Stimulated activated naive CD8-positive, alpha-beta T cell treated with anti-CD3 and anti-CD28 coated beads, Interleukin-15, amount 100 ng/mL, for 72 hours (primary cell): ENCODE results near the gene NKAIN2.

Experiments used
- ATAC-seq: fragments of 150-1000 bp; cut with Tn5 transposase; 2 replicates; pipeline ENCODE4 v1.10.0; 2021; ENCODE audit warnings: mild to moderate bottlenecking, moderate library complexity
- DNase-seq, 2 donors: peaks; one replicate each; pipeline ENCODE4 v3.0.0; 2021 to 2022
- H3K27ac Mint-ChIP-seq, 2 donors: one replicate each; pipeline ENCODE4 v1.8.0; 2022; ENCODE audit warnings: mild to moderate bottlenecking in 2 of 2, mixed read lengths in 2 of 2, moderate library complexity in 2 of 2
- H3K27me3 Mint-ChIP-seq: one replicate; pipeline ENCODE4 v1.8.0; 2022; ENCODE audit warnings: mixed read lengths
- H3K4me1 Mint-ChIP-seq: one replicate; pipeline ENCODE4 v1.8.0; 2022; ENCODE audit warnings: mild to moderate bottlenecking, mixed read lengths
- H3K4me3 Mint-ChIP-seq, 2 donors: one replicate each; pipeline ENCODE4 v1.8.0; 2022; ENCODE audit warnings: mild to moderate bottlenecking in 2 of 2, mixed read lengths in 2 of 2, moderate library complexity in 1 of 2
- H3K9me3 Mint-ChIP-seq, 2 donors: one replicate each; pipeline ENCODE4 v1.8.0; 2022; ENCODE audit warnings: mixed read lengths in 2 of 2

NKAIN2 gene

GRCh38 chr6:124467366-124467765 lies 663.7 kb downstream of the NKAIN2 start:
- ATAC-seq: no peak
- H3K27me3 Mint-ChIP-seq: no peaks in the 10 kb centered on the region
- no peak overlapping the region for H3K4me3 Mint-ChIP-seq
- DNase-seq: no peak
- no peaks in the 10 kb centered on the region for H3K9me3 Mint-ChIP-seq
- H3K4me1 Mint-ChIP-seq: no peaks in the 10 kb centered on the region
- H3K27ac Mint-ChIP-seq: no peak overlapping the region

GRCh38 chr6:124470803-124471202 lies 667.1 kb downstream of the NKAIN2 start:
- no peaks in the 10 kb centered on the region for H3K27me3 Mint-ChIP-seq
- no peak overlapping the region for H3K27ac Mint-ChIP-seq
- no peak for ATAC-seq
- H3K4me1 Mint-ChIP-seq: no peaks in the 10 kb centered on the region
- H3K9me3 Mint-ChIP-seq: no peaks in the 10 kb centered on the region
- no peak overlapping the region for H3K4me3 Mint-ChIP-seq
- DNase-seq: no peak

GRCh38 chr6:124475176-124475575 lies 671.5 kb downstream of the NKAIN2 start:
- no peaks in the 10 kb centered on the region for H3K4me1 Mint-ChIP-seq
- H3K4me3 Mint-ChIP-seq: no peak overlapping the region
- no peak for ATAC-seq
- H3K27ac Mint-ChIP-seq: no peak overlapping the region
- H3K9me3 Mint-ChIP-seq: no peaks in the 10 kb centered on the region
- no peak for DNase-seq
- no peaks in the 10 kb centered on the region for H3K27me3 Mint-ChIP-seq

- H3K4me3 Mint-ChIP-seq: no peak overlapping the region
- H3K4me1 Mint-ChIP-seq: no peaks in the 10 kb centered on the region
- H3K27ac Mint-ChIP-seq: no peak overlapping the region
- H3K9me3 Mint-ChIP-seq: no peaks in the 10 kb centered on the region
- DNase-seq (no peak), ATAC-seq (no peak)
- H3K27me3 Mint-ChIP-seq: no peaks in the 10 kb centered on the region
These were observed 675.2 kb downstream of the NKAIN2 start for GRCh38 chr6:124478906-124479305.

GRCh38 chr6:124479991-124480430 lies 676.3 kb downstream of the NKAIN2 start:
- ATAC-seq (no peak), DNase-seq (no peak)
- Mint-ChIP-seq H3K4me1 (no peaks in the 10 kb centered on the region), H3K27me3 (no peaks in the 10 kb centered on the region), H3K9me3 (no peaks in the 10 kb centered on the region), H3K27ac (no peak overlapping the region), H3K4me3 (no peak overlapping the region)

- no peak for ATAC-seq
- no peaks in the 10 kb centered on the region for H3K4me1 Mint-ChIP-seq
These were observed 678.4 kb downstream of the NKAIN2 start for GRCh38 chr6:124482071-124482491.

GRCh38 chr6:124487623-124488431 lies 684.2 kb downstream of the NKAIN2 start:
- Mint-ChIP-seq H3K27ac (no peak overlapping the region), H3K4me1 (no peaks in the 10 kb centered on the region), H3K4me3 (no peak overlapping the region), H3K9me3 (peaks cover 0 to 4% of the 10 kb centered on the region in 2 donors), H3K27me3 (no peaks in the 10 kb centered on the region)
- DNase-seq: no peak
- ATAC-seq: no peak

More at GRCh38 chr6:124482071-124482491, 678.4 kb downstream of the NKAIN2 start:
- Mint-ChIP-seq H3K9me3 (peaks cover 0 to 4% of the 10 kb centered on the region in 2 donors), H3K4me3 (no peak overlapping the region), H3K27me3 (no peaks in the 10 kb centered on the region), H3K27ac (no peak overlapping the region)
- DNase-seq: no peak

- H3K9me3 Mint-ChIP-seq: peaks cover 4 to 10% of the 10 kb centered on the region in 2 donors
- H3K27ac Mint-ChIP-seq: no peak overlapping the region
- H3K4me1 Mint-ChIP-seq: no peaks in the 10 kb centered on the region
- H3K27me3 Mint-ChIP-seq: no peaks in the 10 kb centered on the region
- DNase-seq (no peak), ATAC-seq (no peak)
- H3K4me3 Mint-ChIP-seq: no peak overlapping the region
These were observed 686.5 kb downstream of the NKAIN2 start for GRCh38 chr6:124490122-124490521.

- no peak for ATAC-seq
- DNase-seq: no peak
- Mint-ChIP-seq H3K9me3 (peaks cover 0 to 10% of the 10 kb centered on the region in 2 donors), H3K4me3 (no peak overlapping the region), H3K4me1 (no peaks in the 10 kb centered on the region), H3K27ac (no peak overlapping the region), H3K27me3 (no peaks in the 10 kb centered on the region)
These were observed 689.6 kb downstream of the NKAIN2 start for GRCh38 chr6:124493259-124493658.

- DNase-seq: no peak
- H3K27me3 Mint-ChIP-seq: no peaks in the 10 kb centered on the region
- no peaks in the 10 kb centered on the region for H3K4me1 Mint-ChIP-seq
- no peak overlapping the region for H3K27ac Mint-ChIP-seq
- H3K9me3 Mint-ChIP-seq: peaks cover 0 to 10% of the 10 kb centered on the region in 2 donors
- no peak for ATAC-seq
- H3K4me3 Mint-ChIP-seq: no peak overlapping the region
These were observed 691.4 kb downstream of the NKAIN2 start for GRCh38 chr6:124494956-124495664.

- Mint-ChIP-seq H3K4me1 (no peaks in the 10 kb centered on the region), H3K27me3 (no peaks in the 10 kb centered on the region), H3K4me3 (no peak overlapping the region), H3K27ac (no peak overlapping the region), H3K9me3 (peaks cover 0 to 10% of the 10 kb centered on the region in 2 donors)
- no peak for DNase-seq
- no peak for ATAC-seq
These were observed 692.1 kb downstream of the NKAIN2 start for GRCh38 chr6:124495665-124496190.

- ATAC-seq (no peak), DNase-seq (no peak)
- Mint-ChIP-seq H3K27ac (no peak overlapping the region), H3K9me3 (peaks cover 0 to 10% of the 10 kb centered on the region in 2 donors), H3K27me3 (no peaks in the 10 kb centered on the region), H3K4me1 (no peaks in the 10 kb centered on the region), H3K4me3 (no peak overlapping the region)
These were observed 692.7 kb downstream of the NKAIN2 start for GRCh38 chr6:124496334-124496733.

GRCh38 chr6:124512431-124512830 lies 708.8 kb downstream of the NKAIN2 start:
- Mint-ChIP-seq H3K9me3 (peaks cover 0 to 6% of the 10 kb centered on the region in 2 donors), H3K4me1 (no peaks in the 10 kb centered on the region), H3K27ac (no peak overlapping the region), H3K4me3 (no peak overlapping the region), H3K27me3 (no peaks in the 10 kb centered on the region)
- DNase-seq (no peak), ATAC-seq (no peak)

- DNase-seq (no peak), ATAC-seq (no peak)
- H3K27ac Mint-ChIP-seq: peak overlapping the region in 1 of 2 donors; percentile 20
- H3K9me3 Mint-ChIP-seq: no peaks in the 10 kb centered on the region
- H3K27me3 Mint-ChIP-seq: no peaks in the 10 kb centered on the region
- H3K4me3 Mint-ChIP-seq: no peak overlapping the region
- H3K4me1 Mint-ChIP-seq: no peaks in the 10 kb centered on the region
These were observed 713.7 kb downstream of the NKAIN2 start for GRCh38 chr6:124517339-124517738.

GRCh38 chr6:124520514-124520913 lies 716.8 kb downstream of the NKAIN2 start:
- Mint-ChIP-seq H3K4me3 (no peak overlapping the region), H3K27me3 (no peaks in the 10 kb centered on the region), H3K27ac (no peak overlapping the region), H3K9me3 (no peaks in the 10 kb centered on the region), H3K4me1 (no peaks in the 10 kb centered on the region)
- ATAC-seq (no peak), DNase-seq (no peak)

- Mint-ChIP-seq H3K27ac (no peak overlapping the region), H3K4me3 (no peak overlapping the region), H3K4me1 (no peaks in the 10 kb centered on the region), H3K9me3 (no peaks in the 10 kb centered on the region), H3K27me3 (no peaks in the 10 kb centered on the region)
- DNase-seq: no peak
- ATAC-seq: no peak
These were observed 718.7 kb downstream of the NKAIN2 start for GRCh38 chr6:124522335-124522734.
